H4 (cell line): ENCODE results near the gene ZNF326. TPM values are rescaled to one million over a fixed set of nuclear protein-coding genes. Genes with fewer than 3 reads are reported as not detected.
"Not testable (repeated sequence)": the region's sequence is repeated elsewhere in the genome, so short reads cannot be mapped to it uniquely, and the experiment has no call there.

ENCODE experiments used
- DNase-seq: peaks from one replicate; pipeline ENCODE4 v3.0.0-alpha.2; 2015; ENCODE audit warnings: low spot score
- total RNA-seq: library from RNA; depleted of rRNA; stranded (reverse); fragments of >200 nt; shearing (Covaris generic); gene quantifications from 2 replicates; pipeline ENCODE4 v1.2.3, GENCODE V29; 2014

The ZNF326 gene
- total RNA-seq, 1 experiment from 2014 or later: 3.2 TPM

DNA sequence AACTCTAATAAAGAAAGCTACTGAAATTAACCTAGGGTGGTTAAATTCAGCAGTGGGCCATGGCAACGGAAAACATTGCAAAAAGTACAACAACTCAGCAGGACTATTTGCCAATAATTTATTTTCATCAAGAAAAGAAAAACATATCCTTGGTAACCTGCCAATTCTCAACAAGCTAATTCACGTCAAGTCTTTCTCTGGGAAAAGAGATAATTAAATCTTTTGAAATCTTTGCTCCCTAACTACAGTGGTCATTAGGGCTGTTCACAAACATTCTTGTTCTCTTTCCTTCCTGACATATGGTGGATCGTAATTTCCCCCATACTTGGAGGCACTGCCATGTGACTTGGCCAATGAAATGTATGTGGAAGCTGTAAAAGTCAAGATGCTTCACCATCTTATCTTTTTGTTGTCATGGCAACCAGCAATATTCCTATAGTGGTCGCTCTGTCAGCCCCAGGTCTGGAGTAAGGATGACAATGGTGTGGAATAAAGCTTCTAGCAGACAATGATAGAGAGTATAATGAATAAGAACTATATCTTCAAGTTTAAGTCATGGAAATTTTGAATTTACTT lies 29.6 kb upstream of the ZNF326 start:
- no peak for DNase-seq

GRCh38 chr1:89966656-89967055 lies 28.3 kb upstream of the ZNF326 start:
- DNase-seq: no peak

DNA sequence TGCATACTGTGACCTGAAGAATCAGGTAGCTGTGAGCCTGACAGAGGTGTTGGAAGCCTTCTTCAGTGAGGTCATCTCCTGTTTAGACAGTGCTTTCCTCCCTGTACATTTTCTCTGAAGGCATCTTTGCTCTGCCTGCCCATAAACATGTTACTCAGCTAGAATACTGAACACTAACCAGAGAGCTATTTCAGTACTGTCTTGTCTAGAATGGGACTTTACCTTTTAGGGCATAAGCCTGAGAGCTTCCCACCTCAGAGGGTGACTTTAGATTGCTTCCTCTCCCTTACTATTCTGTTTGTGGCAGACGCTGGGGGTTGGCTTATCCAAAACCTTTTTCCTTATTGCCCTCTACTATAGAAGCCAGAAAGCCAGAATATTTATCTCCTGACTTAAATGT lies 23.3 kb upstream of the ZNF326 start:
- no peak for DNase-seq

DNA sequence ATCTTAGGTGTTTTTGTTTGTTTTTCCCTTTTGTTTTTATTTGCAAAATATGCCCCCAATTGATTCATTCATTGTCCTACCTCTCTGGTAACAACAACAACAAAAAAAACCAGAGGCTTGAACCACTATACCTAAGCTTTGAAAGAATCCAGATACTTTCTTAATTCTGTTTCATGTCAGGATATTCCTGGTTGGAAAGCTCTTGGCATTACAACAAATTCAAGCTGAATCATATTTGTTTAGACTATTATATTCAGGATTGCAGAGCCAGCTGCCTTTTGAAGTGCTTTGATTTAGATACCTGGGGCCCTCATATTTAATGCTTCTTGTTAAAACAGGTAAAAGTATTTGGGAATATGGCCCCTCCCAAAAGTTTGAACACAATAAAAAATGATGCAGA lies 22.9 kb upstream of the ZNF326 start:
- DNase-seq: no peak

GRCh38 chr1:89973471-89974127 lies 21.3 kb upstream of the ZNF326 start:
- no peak for DNase-seq

DNA sequence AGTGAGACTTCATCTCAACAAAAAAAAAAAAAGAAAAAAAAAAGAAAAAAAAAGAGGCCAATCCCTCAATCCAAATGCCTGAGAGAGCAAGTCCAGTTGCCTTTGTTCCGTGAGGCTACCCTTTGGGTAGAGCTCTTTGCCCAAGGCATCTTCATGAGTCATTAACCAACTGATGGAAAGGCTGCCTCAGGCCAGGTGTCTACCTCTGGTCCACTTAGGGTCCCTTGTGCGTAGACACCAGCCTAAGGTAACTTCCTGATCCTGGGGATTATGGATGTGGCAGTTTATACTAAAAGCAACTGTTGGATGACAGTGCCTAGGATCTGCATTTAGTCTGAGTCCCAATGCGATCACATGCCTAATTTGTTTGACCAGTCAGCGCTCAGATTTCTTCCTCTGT lies 20.7 kb upstream of the ZNF326 start:
- no peak for DNase-seq

GRCh38 chr1:89974696-89975470 lies 20.0 kb upstream of the ZNF326 start:
- DNase-seq: peak; percentile 28

DNA sequence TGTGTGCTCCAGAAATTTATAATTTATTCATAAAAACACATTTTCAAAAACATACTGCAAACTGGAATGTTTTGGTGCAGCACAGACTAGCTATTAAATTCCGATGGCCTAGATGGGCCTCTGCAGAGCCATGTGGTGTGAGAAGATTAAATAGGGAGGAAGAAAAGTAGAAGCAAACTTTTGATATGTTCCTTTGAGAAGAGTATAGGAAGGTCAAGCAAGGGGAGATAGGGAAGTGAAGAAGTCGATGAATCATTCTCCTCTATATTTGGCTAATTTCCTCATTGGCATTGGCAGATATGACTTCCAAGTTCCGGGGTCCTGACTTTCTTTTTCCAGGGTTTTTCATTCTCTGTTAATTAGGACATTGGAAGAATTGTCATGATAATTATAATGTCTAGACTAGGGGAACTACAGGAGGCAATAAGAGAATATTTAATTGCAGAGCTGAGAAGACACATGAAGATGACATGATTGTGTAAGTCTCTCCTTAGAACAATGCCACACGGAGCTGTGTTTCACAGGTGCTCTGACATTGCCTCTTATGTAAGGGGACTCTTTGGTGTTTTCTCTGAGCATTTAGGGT lies 19.3 kb upstream of the ZNF326 start:
- DNase-seq: no peak

DNA sequence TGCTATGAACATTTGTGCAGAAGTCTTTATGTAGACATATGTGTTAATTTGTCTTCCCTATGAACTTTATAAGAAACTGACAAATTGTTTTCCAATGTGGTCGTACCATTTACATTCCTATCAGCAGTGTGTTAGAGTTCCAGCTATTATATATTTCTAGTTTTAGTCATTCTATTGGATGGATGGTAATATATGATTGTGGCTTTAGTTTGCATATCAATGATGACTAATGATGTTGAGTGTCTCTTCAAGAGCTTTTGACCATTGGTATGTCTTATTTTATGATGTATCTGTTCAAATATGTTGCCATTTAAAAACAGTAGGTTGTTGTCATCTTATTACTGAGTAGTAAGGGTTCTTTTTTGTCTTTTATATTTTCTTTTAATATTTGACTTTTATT lies 16.2 kb upstream of the ZNF326 start:
- no peak for DNase-seq

- DNase-seq: no peak
Observed at GRCh38 chr1:89980605-89981004, 14.3 kb upstream of the ZNF326 start.

DNA sequence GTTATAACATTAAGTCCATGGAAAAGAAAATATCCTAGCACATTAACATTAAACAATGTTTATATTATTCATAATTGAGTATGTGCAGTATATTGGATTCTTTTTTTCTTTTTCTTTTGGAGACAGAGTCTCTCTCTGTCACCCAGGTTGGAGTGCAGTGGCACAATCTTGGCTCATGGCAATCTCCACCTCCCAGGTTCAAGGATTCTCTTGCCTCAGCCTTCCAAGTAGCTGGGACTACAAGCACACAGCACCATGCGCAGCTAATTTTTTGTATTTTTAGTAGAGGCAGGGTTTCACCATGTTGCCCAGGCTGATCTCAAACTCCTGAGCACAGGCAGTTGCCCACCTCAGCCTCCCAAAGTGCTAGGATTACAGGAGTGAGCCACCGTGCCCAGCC lies 12.1 kb upstream of the ZNF326 start:
- not testable (repeated sequence) for DNase-seq

DNA sequence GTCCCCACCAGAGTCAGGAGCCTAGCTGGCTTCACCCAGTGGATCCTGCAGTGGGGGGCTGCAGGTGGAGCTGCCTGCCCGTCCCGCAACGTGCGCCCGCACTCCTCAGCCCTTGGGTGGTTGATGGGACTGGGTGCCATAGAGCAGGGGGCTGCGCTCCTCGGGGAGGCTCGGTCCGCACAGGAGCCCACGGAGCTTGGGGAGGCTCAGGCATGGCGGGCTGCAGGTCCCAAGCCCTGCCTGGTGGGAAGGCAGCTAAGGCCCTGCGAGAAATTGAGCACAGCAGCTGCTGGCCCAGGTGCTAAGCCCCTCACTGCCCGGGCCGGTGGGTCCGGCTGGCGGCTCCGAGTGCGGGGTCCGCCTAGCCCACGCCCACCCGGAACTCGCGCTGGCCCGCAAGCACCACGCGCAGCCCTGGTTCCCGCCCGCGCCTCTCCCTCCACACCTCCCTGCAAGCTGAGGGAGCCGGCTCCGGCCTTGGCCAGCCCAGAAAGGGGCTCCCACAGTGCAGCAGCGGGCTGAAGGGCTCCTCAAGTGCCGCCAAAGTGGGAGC lies 10.3 kb upstream of the ZNF326 start:
- DNase-seq: not testable (repeated sequence)

GRCh38 chr1:89986020-89986419 lies 8.9 kb upstream of the ZNF326 start:
- no peak for DNase-seq

GRCh38 chr1:89987159-89987819 lies 7.6 kb upstream of the ZNF326 start:
- peak; percentile 52 for DNase-seq

GRCh38 chr1:89989099-89989498 lies 5.8 kb upstream of the ZNF326 start:
- no peak for DNase-seq

- no peak for DNase-seq
Observed at GRCh38 chr1:89989799-89990198, 5.1 kb upstream of the ZNF326 start.

- DNase-seq: no peak
Observed at GRCh38 chr1:89990976-89991831, 3.7 kb upstream of the ZNF326 start.

DNA sequence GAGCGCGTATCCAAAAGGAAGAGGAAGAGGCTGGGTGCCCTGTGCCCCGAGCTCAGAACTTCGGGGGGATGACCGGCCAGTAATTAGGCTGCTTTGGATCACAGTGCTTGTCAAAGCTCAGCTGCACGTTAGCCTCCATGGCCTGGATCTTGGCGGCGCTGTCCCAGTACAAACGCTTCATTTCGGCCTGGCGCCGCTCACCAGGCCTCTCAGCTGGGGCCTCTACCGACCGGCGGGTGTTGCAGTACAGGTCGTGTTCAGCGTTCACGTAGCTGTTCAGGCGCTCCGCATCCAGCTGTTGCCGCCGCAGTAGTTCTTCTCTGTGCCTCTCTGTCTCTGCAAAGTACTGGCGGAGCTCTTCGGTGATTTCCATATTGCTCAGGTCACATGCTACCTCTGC lies 1.4 kb upstream of the ZNF326 start:
- no peak for DNase-seq

- DNase-seq: no peak
Observed at GRCh38 chr1:89994231-89994804, 592 bp upstream of the ZNF326 start.

GRCh38 chr1:89995598-89996449 lies 914 bp downstream of the ZNF326 start:
- no peak for DNase-seq
